DMS 273 (cell line): Measurements from ENCODE around the gene KIF6.
"Not testable (repeated sequence)": the region's sequence is repeated elsewhere in the genome, so short reads cannot be mapped to it uniquely, and the experiment has no call there.

Source experiments
- DNase-seq: peaks from one replicate; lab custom pipeline; 2025; ENCODE audit not compliant: unreplicated experiment; lab: John Stamatoyannopoulos, UW

KIF6 gene

DNA sequence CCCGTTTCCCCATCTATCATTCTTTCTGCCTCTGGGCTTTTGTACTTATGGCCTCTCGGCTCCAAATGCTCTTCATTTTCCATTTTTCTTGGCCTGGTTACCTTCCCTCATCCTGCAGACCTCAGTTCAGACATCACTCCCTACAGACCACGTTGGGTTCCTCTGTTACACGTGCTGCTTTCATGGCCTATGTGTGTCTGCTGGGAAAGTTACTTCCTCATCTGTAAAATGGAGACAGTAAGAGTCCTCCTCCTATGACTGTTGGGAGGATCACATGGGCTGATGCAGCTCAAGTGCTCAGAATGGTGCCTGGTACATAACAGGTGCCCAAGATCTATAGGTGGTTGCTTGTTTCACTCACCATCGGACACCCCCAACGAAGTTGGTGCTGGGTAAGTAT is 424.5 kb downstream of the KIF6 start:
- DNase-seq: no peak

DNA sequence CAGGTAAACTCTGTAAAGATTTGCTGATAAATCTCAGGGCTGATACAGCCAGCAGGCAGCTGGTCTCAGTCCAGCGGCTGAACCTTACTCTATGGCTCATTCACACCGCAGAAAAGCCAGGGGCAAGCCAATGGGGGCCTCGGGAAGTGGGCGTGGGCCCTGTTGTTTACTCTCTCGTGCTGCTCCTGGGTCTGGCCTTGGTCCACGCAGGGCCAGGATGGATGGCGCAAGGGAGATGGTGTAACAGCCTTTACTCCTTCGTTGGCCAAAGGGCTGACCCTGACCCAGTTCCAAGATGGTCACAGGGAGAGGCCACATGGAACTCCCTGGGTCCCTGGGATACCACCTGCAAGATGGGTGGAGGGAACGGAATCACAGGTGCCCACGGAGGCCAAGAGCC is 427.1 kb downstream of the KIF6 start:
- no peak for DNase-seq

DNA sequence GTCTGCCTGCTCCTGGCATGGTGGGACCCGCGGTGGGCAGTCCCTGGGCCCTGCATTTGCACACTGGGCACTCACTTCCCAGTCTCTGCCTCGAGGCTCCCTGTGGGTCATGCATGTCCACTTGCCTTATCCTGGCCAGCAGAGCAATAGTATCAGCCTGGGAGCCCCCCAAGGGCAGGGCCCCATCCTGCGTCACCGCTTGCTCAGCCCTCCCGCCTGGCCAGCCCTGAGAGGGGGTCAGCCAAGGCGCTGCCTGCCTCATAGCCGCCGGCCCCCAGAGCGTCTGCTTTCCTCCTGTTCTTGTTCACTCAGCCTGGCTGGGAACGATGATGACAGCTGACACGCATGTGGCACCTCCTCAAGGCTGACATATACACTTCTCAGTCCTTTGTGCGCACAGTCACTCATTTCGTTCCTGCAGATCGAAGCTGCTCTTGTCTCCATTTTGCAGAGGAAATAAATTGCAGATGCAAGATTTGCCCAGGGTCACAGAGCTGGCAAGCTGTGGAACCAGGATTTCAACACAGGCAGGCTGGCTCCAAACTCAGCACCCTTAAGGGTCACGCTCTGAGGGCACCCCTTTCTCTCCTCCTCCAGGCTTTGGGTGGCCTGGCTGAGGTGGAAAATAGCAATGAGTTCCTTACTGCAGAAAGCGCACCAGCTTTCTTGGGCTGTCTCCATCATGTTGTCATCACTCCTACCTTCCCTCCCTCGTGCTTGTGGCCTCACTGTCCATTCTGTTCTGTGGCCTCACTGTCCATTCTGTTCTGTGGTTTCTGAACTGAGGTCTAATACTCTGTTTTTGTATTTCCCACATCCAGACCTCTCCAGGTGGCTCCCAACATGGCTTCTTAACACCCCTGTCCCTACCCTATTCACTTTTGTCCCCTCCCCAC is 428.2 kb downstream of the KIF6 start:
- no peak for DNase-seq

DNA sequence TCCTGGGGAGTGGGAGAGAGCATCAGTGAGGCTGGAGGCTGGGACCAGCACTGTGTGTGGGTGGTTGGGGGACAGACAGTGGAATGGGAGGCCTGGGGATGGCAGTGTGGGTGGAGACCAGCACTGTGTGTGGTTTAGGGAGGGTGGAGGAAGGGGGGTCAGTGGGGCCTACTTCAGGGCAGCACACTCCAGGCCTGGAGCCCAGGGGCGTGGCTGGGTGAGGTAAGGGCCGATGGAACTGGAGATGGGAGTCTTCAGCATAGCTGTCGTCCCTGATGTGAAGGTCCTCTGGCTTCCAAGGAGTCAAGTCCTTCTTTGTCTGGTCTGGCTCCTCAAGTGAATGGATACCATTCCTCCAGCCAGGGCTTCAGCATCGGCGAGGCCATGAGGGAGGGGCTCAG is 429.6 kb downstream of the KIF6 start:
- no peak for DNase-seq

DNA sequence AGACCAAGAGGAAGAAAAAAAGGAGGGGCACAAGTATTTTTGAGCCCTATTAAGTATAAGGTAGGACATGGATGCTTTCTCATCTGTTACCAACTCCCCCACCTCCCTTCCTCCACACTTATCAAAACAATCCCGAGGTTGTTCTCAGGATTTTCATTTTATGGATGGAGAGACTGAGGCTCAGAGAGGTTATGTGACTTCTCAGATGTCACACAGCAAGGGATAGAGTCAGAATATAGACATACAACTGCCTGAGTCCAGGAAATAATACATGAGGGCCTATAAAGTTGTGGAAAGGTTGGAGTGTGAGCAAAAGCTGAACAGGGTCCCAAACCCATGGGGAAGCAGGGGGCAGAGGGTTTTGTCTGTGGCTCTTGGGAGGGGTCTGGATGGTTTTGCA is 430.3 kb downstream of the KIF6 start:
- no peak for DNase-seq

DNA sequence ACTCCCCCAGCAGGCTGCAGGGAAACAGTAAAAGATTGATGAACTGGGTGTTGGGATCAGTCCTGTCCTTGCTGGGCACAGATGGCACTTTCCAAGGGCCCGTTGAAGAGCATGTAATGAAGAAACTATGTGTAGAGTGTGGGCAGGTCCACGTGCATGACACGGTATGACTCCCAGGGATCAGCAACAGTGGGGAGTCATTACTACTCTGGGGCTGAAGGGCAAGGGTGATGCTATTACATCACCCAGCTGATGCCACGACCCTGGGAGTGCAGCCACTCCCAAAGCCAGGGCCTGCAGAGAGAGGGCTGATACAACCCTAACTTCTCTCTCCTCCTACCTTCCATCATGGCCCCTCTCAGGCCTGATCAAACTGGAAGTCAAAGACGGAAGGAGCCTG is 431.1 kb downstream of the KIF6 start:
- no peak for DNase-seq

DNA sequence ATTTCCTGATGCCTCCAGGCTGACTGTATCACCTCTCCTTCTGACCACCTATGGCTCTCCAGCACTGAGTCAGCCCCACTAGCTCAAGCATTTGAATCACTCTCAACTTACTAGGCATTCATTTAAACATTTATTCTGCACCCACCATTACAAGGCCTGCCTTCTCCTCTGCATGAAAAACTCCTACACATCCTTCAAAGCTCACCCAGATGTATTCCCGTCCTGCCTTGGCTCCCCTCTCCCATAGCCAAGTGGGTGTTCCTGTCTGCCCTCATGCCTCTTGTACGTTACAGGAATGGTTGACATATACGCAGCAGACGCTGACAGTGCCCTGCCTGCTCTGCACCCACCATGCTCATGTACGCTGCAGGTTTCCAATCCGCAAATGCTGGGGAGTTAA is 432.6 kb downstream of the KIF6 start:
- DNase-seq: no peak

DNA sequence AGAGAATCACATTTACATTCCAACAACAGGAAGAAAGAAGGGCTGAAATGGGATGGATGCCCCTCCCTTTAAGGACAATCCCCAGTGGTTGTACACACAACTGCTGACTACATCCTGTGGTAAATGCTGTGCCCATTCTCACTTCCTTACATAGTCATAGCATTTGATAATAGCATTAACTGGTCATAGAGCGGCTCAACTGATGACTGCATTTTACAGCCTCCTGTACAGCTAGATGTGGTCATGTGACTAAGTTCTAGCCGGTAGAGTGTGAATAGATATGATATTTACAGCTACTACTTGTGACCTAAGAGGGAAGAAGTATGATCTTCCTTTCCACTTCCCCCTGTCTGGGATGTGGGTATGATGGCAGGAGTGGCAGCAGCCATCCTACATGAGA is 435.7 kb downstream of the KIF6 start:
- no peak for DNase-seq

DNA sequence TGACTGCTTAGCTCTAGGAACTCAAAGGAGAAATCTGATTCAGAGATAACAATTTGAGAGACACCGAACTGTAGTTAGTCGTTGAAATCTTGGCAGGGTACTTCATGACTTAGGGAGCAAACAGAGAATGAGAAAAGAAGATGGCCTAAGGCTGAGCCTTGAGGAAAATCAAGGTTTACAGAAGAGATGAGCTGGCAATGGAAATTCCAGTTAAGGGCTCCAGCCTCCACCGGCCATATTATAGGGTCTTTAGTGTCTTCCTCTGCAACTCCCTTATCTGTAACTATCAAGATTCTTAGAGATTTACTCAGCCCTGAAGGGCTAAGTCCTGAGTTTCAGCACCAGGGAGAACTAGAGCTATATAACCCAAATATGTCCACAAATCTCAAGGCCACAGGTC is 437.6 kb downstream of the KIF6 start:
- DNase-seq: no peak

DNA sequence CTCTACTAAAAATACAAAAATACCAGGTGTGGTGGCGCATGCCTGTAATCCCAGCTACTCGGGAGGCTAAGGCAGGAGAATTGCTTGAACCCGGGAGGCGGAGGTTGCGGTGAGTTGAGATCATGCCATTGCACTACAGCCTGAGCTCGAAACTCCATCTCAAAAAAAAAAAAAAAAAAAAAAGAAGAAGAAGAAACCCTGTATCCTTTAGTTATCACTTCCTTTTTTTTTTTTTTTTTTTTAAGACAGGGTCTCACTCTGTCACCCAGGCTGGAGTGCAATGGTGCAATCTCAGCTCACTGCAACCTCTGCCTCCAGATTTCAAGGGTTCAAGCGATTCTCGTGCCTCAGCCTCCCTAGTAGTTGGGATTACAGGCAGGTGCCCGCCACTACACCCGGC is 438.6 kb downstream of the KIF6 start:
- not testable (repeated sequence) for DNase-seq

DNA sequence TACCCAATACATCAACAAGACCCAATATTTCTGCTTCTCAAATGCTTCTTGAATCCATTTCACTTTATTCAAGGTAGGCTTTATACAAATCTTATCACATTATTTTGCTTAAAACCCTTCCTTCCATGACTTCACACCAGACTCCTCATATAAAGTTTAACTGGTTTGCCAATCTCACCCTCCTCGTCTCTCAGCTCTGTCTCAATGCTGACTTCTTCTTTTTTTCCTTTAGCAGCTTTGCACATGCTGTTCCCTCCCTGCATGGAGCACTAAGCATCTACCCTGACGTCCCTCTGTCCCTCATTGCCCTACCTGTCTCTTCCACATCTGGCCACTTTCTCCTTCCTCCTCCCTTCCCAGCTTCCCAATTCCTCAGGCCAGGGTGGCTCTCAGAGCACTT is 442.4 kb downstream of the KIF6 start:
- DNase-seq: no peak

DNA sequence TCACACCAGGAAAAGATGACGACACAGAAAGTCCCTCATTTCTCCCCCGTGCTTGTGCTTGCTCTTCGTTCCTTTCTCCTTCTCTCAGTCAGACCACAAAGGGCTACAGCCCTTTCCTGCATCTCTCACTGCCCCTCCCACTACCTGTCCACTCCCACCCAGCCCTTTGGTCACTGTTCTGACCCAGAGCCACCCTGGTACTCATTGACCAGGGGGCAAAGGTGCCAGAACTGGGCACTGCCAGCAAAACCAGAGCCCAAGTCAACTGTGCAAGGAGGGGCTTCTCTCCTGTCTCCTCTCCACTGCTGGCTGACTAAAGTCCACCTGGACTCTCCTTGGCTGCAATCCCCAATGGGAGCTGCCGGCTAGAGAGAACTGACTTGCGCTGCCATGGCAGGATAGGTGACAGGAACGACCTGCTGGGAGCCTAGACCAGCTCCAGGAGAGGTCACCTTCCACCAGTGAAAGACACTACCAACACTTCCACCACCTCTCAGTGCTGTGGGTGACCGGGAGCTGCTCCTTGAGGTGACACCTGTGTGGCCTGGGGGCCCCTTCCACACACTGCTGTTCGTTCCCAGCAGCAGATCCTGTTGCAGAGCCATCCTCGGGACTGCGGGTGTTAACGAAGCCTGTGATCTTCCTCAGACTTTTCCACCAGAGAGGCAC is 443.8 kb downstream of the KIF6 start:
- no peak for DNase-seq

DNA sequence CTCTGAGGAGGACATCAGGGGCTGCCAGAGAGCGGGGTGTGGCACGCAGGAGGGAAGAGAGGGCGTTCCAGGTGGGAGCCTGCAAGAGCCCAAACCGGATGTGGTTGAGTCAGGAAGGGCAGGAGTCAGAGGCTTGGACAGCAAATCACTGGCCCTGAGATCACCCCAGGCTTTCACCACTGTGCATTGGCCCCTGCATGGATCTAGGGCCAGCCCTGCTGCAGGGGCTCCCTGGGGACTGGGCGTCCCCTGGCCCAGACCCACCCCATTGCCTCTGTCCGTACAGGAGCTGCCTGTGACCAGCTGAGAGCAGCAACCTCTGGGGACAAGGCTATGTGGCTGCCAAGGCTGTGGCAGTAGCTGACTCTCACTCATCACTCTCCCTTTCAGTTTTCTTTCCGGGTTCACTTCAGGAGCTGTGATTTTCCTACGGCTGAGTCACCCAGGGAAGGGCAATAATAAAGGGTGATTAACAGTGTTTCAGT is 444.9 kb downstream of the KIF6 start:
- no peak for DNase-seq
